Activated CD4-positive, alpha-beta T cell treated with anti-CD3 and anti-CD28 coated beads, Interleukin-2, amount 50 U/mL, for 24 hours (primary cell): ENCODE measurements around the gene SERPINB1.
A peak's percentile ranks its signal among the peaks of the same experiment; 100 is the strongest.

Source experiments
- DNase-seq, 2 donors: peaks; one replicate each; pipeline ENCODE4 v3.0.0-alpha.2; 2020; ENCODE audit warnings: low read depth in 1 of 2, low spot score in 1 of 2

The SERPINB1 gene

GRCh38 chr6:2850538-2851113 is 9.0 kb upstream of the SERPINB1 start:
- no peak for DNase-seq

GRCh38 chr6:2848851-2849250 is 7.2 kb upstream of the SERPINB1 start:
- DNase-seq, result peak in 1 of 2 donors; percentile 51

GRCh38 chr6:2845880-2846208 is 4.2 kb upstream of the SERPINB1 start:
- DNase-seq, result no peak

- no peak for DNase-seq
Observed at GRCh38 chr6:2844008-2844407, 2.3 kb upstream of the SERPINB1 start.

GRCh38 chr6:2843138-2843740 is 1.6 kb upstream of the SERPINB1 start:
- DNase-seq, result no peak

- DNase-seq, result no peak
Observed at GRCh38 chr6:2842139-2842552, 483 bp upstream of the SERPINB1 start.

GRCh38 chr6:2840749-2841061 is 958 bp downstream of the SERPINB1 start:
- DNase-seq, result no peak

GRCh38 chr6:2839982-2840748 is 1.5 kb downstream of the SERPINB1 start:
- DNase-seq, result no peak

GRCh38 chr6:2839195-2839981 is 2.3 kb downstream of the SERPINB1 start:
- no peak for DNase-seq

GRCh38 chr6:2838251-2838650 is 3.4 kb downstream of the SERPINB1 start:
- DNase-seq, result no peak

GRCh38 chr6:2834262-2834661 is 7.4 kb downstream of the SERPINB1 start:
- no peak for DNase-seq

- DNase-seq, result no peak
Observed at GRCh38 chr6:2831392-2831791, 10.3 kb downstream of the SERPINB1 start.

GRCh38 chr6:2830183-2830582 is 11.5 kb downstream of the SERPINB1 start:
- DNase-seq, result no peak

GRCh38 chr6:2829253-2829652 is 12.4 kb downstream of the SERPINB1 start:
- no peak for DNase-seq

- DNase-seq, result no peak
Observed at GRCh38 chr6:2828629-2829028, 13.0 kb downstream of the SERPINB1 start.

GRCh38 chr6:2827142-2827541 is 14.5 kb downstream of the SERPINB1 start:
- DNase-seq, result no peak

GRCh38 chr6:2826131-2826530 is 15.5 kb downstream of the SERPINB1 start:
- DNase-seq, result no peak

- DNase-seq, result no peak
Observed at GRCh38 chr6:2823104-2823850, 18.4 kb downstream of the SERPINB1 start.

GRCh38 chr6:2821554-2821953 is 20.1 kb downstream of the SERPINB1 start:
- DNase-seq, result no peak

- no peak for DNase-seq
Observed at GRCh38 chr6:2820415-2820814, 21.2 kb downstream of the SERPINB1 start.

- DNase-seq, result no peak
Observed at GRCh38 chr6:2819978-2820377, 21.7 kb downstream of the SERPINB1 start.
